GM19467 (cell line): Measurements from ENCODE around the gene DUSP28.
"Not testable (repeated sequence)": the region's sequence is repeated elsewhere in the genome, so short reads cannot be mapped to it uniquely, and the experiment has no call there.

ENCODE experiments used
- ATAC-seq: cut with Tn5 transposase; IDR thresholded peaks from one replicate; pipeline ENCODE4 v1.9.1; 2021; ENCODE audit warnings: mild to moderate bottlenecking, moderate library complexity; ENCODE audit not compliant: unreplicated experiment

The DUSP28 gene

GRCh38 chr2:240560084-240560479 lies at the start of gene DUSP28:
DUSP28 (plus strand) TSS chr2:240560357; CDS start chr2:240560685, 328 bp downstream.
- peak; percentile 56 for ATAC-seq

GRCh38 chr2:240510513-240511210 lies 49.5 kb upstream of the DUSP28 start:
- no peak for ATAC-seq

- no peak for ATAC-seq
Observed at GRCh38 chr2:240511351-240512108, 48.6 kb upstream of the DUSP28 start.

GRCh38 chr2:240512109-240512485 lies 48.1 kb upstream of the DUSP28 start:
- ATAC-seq = no peak

DNA sequence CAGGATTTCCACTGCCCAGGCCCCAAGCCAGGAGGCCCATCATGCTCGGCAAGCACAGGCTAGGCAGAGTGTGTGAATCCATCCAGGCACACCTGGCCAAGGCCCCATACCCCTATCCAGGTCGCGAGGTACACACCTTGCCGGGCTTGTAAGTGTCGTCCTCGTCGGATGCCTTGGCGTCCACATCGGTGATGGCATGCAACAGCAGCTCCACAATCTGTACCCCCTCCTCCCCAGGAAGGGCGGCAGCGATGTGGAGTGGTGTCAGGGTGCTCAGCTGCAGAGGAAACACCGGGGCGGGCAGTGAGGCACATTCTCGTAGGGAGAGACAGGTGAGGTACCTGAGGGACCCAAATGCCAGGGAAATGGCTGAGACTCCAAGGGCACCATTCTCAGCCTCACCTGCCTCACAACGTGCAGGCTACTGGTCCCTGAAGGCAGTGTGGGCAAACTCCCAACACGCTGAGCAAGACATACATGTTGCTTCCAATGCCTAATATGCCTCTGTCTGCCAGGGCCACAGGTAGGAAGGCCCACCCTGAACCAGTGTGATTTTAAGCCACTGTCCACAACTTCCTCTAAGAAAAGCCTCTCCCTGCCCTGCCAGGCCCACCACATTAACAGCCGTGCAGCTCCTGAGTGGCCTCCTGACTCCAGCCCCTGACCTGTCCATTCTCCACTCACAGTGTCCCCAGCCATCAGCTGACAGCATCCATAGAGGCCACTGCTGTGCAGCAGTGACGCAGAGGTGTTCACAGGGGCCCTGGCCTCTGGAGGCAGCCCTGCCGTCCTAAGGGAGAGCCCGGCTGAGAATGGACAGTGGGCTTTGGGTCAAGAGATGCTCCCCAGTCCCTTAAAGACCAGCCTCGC lies 47.3 kb upstream of the DUSP28 start:
- no peak for ATAC-seq

DNA sequence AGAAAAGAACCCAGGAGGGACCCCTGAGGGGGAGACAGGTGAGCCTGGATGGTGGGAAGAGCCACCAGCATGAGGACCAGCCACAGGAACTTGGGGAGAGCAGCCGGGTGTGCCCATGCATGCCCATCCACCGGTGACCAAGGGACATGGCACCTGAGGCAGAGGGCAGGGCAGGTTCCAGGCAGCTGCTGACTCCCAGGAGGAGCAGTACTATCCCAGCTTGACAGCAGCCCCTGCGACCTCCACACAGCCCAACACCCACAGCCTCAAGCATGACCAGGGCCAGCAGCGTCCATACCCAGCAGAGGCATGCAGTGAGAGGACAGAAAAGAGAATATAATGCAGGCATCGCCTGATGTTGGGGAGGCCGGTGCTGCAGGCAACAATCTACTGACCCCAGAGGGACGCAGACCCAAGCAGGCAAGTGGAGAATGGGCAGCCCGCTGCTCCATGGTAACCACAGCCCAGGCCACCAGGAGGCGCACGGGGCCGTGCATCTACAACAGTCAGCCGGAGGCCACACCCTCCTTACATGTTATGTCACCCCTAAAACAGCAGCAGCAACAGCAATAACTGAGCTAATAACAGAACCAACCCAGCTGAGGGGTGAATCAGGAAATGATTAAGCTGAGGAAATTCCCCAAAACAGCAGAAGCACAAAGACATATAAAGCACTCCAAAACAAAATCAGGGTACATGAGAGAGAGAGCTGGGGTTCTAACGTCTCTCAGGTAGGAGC lies 46.4 kb upstream of the DUSP28 start:
- ATAC-seq = peak; percentile 93

DNA sequence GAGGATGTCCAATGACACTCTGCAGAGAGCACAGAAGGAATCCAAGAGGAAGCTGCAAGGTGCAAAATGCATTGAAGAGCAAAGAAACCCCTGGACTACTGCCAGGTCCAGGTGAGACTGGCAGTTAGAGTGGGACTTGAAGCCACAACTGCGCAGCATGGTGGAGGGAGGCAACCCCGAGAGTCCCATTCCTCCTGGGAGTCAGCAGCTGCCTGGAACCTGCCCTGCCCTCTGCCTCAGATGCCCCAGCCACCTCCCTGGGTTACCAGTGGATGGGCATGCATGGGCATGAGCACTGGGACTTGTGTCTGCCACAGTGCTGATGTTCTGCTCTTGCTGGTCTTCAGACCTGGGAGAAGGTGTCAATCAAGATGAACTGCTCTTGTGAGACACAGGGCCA lies 45.5 kb upstream of the DUSP28 start:
- no peak for ATAC-seq

DNA sequence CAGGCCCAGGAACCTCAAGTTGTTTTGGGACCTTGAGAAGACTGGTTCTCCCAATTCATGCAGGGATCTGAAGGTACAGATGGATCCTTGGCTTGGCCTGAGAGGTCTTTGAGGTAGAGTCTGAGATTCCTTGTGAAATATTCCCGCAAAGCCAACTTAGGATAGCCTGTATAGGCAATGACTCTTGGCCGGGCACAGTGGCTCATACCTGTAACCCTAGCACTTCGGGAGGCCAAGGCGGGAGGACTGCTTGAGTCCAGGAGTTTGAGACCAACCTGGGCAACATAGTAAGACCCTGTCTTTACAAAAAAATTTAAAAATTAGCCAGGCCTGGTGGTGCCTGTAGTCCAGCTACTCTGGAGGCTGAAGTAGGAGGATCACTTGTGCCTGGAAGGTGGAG lies 42.8 kb upstream of the DUSP28 start:
- ATAC-seq = no peak

GRCh38 chr2:240518981-240519380 lies 41.2 kb upstream of the DUSP28 start:
- no peak for ATAC-seq

DNA sequence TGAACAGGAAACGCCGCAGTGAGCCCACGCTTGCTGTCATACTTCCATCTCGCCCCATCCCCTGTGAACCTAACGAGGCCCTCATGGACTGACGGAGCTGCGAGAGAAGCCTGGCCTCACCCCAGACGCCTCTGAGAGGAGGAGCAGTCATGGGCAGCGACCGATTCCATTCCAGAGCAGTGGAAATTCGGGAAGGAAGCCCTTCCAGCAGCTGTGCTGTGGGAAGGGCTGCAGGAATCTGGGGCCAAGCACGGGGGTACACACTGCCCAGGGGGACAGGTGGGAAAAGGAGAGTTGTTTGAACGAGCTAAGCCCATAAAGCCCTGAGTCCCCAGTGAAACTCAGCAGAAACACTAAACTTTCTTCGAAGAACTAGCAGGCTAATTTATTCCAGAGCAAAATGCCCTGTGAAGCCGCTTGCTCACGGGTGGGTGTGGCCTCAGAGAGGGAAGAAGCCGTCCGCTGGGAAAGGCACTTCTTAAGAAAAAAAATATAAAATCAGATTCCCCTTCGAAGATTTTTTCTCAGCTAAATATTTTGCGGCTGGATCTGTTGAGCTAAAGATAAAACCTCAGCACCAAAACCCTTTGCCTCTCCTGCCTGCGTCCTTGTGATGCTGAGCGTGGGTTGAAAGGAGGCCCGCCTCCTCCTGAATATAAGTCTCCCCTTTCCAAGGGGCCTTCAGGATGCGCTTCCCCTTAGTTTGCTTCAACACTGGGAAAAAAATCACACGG lies 40.6 kb upstream of the DUSP28 start:
- ATAC-seq = no peak

GRCh38 chr2:240520130-240520973 lies 39.8 kb upstream of the DUSP28 start:
- ATAC-seq = no peak

DNA sequence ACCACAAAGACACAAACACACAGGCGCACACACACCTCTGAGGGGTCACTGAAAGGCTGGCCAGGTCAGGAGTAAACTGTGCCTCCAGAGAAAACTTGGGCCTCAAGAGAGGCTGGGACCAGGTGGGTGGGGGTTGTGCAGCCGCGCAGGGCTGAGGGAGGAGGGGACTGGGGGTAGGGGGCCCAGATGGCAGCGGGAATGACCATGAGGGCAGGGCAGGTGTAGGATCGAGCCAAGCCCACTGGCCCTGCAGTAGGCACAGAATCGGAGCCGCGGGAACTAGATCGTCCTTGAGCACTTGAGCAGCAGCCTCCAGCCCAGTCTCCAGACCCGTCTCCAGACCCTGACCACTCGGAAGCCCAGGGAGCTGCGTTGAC lies 39.2 kb upstream of the DUSP28 start:
- ATAC-seq = no peak

DNA sequence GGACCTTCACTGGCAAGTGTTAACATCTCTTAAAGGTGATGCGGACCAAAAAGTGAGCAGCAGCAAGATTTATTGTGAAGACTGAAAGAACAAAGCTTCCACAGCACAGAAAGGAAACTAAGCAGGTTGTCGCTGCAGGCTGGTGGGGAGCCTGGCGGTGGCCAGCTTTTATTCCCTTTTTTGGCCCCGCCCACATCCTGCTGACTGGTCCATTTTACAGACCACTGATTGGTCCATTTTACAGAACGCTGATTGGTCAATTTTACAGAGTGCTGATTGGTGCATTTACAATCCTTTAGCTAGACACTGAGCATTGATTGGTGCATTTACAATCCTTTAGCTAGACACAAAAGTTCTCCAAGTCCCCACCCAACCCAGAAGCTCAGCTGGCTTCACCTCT lies 38.3 kb upstream of the DUSP28 start:
- ATAC-seq = not testable (repeated sequence)

DNA sequence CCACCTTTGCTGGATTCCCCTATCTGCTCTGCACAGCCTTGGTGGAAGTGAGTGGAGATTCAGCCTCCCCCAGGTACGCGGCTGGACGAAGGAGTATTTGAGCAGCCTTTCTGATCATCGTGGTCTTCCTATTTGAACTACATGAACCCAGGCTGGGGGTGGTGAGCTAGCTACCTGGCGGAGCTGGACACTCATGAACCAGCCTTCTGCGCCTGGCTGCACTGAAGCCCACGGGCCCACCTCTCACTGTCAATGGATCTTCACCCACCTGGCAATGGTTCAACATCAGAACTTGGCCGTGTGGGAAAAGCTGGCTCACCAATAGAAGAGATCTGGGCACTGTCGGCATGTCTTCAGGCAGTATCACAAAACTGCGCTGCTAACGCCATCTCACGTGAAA lies 37.8 kb upstream of the DUSP28 start:
- no peak for ATAC-seq

DNA sequence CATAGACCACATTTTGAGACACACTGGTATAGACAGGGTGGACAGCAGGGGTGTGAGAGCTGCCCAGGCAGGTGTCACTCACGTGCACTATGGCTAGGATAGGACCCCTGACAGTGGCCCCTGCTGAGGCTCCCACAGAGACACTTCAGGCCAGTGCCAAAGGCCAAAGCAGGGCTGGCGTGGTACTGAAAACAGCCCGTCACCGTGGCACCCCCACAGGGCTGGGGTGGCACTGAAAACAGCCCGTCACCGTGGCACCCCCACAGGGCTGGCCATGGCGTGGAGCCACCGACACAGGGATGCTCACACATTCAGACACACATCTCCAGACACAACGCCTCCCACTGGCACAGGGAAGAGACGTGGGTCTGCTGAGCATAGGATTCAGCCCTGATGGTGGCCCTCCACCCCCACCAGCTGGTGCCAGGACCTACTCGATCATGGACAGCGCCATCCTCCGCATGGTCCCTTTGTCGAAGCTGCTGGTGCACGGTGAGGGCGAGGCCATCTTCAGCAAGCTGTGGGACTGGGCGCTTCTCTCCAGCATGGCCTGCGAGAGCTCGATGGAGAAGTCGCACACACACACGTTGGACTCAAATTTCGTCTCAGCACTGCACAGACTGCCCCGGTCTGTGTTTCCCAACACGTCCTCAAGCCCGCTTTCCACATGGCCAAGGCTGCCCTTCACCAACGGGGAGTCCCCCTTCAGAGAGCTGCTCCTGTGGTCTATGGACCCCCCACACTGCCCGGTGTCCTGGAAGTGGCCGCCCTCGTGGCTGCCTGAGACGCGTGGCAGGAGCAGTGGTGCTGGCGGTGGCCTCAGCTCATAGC lies 36.5 kb upstream of the DUSP28 start:
- ATAC-seq = no peak

GRCh38 chr2:240524963-240525718 lies 35.0 kb upstream of the DUSP28 start:
- no peak for ATAC-seq

DNA sequence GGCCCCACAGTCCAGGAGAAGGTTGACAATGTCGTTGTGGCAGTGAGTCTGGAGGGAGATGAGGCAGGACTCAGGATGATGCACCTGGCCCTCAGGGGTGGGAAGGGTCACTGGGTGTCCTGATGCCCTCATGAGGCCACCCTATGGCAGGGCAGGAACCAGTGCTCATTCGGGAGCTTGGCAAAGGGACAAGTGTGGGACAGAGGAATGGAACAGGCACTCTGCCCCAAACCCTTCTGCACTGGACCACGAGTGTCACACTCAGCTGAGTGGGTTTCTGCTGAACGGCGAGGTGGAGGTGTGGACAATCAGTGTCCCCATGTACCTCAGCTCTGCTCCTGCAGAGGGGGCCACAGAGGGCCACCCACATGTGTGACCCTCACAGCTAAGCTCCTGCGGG lies 34.4 kb upstream of the DUSP28 start:
- ATAC-seq = no peak

DNA sequence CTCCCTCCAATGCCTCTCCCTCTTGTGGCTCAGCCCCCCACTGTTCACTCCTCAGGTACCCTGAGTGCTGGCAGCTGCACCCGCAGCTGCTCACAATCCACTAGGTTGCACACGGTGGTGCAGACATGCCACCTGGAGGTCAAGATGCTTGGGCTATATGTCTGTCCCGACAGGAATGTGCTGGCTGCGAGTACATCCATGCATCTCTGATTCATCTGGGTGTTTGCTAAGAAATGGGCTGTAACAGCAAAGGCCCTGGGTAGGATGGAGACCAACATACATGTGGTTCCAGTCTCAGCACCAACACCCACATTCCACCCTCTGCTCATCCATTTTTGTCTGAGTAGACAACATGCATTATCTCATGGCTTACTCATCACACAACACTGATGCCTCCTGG lies 33.6 kb upstream of the DUSP28 start:
- no peak for ATAC-seq
